Ecto neural progenitor cell (in vitro differentiated cells): ENCODE results near the gene CEP95.
A peak's percentile ranks its signal among the peaks of the same experiment; 100 is the strongest.
"Not testable (repeated sequence)": the region's sequence is repeated elsewhere in the genome, so short reads cannot be mapped to it uniquely, and the experiment has no call there.

Experiments used
- DNase-seq: peaks from one replicate; pipeline ENCODE4 v3.0.0-alpha.2; 2018; ENCODE audit warnings: low spot score

Gene CEP95

GRCh38 chr17:64506576-64507412, at the start of gene CEP95:
CEP95 (plus strand) TSS chr17:64506977; CDS start chr17:64507098, 121 bp downstream.
- DNase-seq = peak; percentile 100

DNA sequence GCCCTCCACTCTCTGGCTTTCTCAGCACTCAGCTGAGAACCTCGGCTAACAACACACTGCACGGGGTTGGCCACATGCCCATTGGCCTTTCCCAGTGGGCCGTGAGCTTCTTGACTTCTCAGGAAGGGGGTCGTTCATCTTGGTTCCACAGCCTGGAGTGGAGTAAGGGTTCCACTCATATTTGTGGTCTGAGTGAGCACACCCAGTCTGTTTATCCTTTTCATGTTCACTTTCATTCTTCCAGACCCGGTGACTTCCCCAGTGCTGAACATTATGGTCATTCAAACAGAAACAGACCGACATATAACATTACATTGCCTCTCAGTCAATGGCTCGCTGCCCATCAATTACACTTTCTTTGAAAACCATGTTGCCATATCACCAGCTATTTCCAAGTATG, 49.6 kb upstream of the CEP95 start:
- no peak for DNase-seq

DNA sequence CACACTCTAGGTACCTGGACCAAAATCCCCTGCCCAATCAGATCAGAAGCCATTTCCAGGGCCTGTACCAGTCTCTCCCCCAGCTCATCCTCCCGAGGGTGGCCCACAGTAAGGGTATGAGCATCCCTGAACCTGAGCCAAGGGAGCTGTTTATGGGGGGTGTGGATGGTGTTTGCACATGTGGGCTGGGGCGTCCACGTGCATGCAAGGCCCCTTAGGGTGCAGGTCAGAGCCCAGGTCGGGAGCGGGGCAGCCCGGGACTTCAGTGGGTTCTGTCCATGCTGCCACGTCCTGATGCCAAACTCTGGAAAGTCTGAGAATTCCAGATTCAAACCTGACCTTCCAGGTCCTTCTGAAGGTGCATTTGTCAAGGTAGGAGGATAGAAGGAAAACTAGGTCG, 48.0 kb upstream of the CEP95 start:
- no peak for DNase-seq

GRCh38 chr17:64459284-64459747, 47.5 kb upstream of the CEP95 start:
- no peak for DNase-seq

DNA sequence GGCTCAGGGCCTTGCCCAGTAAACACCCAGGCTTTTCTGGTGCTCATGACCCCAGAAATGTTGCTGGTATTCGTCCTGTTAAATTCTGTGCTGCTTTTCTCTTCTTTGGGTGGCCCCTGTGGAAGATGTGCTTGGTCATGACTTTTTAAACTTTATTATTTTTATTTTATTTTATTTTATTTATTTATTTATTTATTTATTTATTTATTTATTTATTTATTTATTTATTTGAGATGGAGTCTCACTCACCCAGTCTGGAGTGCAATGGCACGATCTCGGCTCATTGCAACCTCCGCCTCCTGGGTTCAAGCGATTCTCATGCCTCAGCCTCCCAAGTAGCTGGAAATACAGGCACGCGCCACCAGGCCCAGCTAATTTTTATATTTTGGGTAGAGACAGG, 47.0 kb upstream of the CEP95 start:
- DNase-seq = not testable (repeated sequence)

DNA sequence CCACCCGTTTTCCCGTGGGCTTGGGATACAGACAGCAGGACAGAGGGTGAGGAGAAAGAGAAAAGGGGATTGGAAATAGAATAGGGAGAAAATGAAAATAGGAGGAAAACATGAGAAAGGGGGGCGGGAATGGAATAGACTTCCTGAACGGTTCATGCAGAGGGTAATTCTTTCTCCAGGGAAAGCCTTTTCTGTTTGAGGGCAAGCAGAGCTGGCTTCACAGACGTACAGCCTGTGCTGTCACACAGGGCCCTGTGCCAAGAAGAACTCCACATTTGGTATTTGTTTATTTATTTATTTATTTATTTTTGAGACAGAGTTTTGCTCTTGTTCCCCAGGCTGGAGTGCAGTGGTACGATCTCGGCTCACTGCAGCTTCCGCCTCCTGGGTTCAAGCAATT, 45.8 kb upstream of the CEP95 start:
- no peak for DNase-seq

DNA sequence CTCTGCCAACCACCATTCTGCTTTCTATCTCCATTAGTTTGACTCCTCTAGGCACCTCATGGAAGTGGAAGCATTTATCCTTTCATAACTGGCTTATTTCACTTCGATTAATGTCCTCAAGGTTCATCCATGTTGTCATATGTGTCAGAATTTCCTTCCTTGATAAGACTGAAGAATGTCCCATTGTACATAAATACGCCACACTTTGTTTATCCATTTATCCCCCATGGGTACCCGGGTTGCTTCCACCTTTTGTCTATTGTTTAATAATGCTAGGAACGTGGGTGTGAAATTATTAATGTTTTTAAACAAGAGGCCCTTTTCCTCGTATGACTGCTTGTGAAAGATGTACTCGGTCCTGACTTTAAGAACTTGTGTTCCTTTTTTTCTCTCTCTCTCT, 45.0 kb upstream of the CEP95 start:
- DNase-seq = no peak

GRCh38 chr17:64466019-64466735, 40.6 kb upstream of the CEP95 start:
- DNase-seq = no peak

DNA sequence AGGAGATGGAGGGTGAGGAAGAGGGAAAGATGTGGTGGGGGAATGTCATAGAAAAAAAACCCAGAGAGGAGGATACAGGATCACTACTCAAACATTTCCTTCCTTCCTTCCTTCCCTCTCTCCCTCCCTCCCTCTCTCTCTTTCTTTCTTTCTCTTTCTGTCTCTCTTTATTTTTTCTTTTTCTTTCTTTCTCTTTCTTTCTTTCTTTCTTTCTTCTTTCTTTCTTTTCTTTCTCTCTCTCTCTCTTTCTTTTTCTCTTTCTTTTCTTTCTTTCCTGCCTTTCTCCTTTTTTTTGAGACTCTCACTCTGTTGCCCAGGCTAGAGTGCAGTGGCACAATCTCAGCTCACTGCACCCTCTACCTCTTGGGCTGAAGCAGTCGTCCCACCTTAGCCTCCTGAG, 39.9 kb upstream of the CEP95 start:
- DNase-seq = not testable (repeated sequence)

GRCh38 chr17:64470625-64471024, 36.2 kb upstream of the CEP95 start:
- peak; percentile 52 for DNase-seq

DNA sequence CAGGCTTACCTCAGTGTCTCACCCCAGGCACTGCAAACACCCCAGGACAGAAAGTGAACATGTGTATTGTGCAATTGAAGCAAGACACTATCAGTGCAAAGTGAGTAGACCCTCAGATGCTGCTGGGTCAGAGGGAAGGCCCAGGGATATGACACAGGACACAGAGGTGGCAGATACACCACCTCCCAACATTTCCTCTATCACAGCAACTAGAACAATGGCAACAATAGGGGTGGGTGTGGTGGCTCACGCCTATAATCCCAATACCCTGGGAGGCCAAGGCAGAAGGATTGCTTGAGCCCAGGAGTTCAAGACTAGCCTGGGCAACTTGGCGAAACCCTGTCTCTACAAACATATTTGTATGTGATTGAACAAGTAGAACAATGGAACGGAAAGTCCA, 35.3 kb upstream of the CEP95 start:
- no peak for DNase-seq

- DNase-seq = no peak
Observed at GRCh38 chr17:64472564-64472963, 34.2 kb upstream of the CEP95 start.

- DNase-seq = no peak
Observed at GRCh38 chr17:64477849-64478248, 28.9 kb upstream of the CEP95 start.

DNA sequence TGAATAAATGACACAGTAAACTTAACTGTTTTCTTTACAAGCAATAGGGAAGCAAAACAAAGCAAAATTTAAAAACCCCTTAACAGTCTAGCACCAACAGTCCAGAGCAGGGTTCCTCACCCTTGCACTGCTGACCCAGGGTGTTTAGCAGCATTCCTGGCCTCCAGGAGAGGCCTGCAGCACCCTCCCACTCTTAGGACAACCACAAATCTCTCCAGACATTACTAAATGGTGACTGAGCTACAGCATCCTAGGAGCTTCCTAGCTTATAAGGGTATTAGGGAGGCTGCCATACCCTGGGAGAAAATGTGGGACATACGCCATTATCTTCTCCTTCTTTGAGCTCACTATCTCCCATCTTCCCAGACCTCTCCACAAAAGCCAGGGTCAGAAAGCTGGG, 25.8 kb upstream of the CEP95 start:
- no peak for DNase-seq

DNA sequence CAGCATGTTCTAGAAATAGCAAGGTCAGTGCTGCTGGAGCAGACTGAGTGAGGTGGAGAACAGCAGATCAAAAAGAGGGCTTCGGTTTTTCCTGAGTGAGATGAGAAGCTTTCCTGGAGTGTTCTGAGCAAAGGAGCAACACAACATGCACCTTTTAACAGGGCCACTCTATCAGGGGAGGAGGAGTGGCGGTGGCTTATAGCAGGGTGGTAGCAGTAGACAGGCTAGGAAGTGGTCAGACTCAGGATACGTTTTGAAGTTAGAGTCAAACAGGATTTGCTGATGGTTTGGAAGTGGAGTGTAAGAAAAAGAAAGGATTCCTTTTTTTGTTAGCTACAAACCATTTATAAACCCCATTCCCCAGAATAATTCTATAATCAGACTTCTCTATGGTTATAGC, 22.4 kb upstream of the CEP95 start:
- no peak for DNase-seq

- DNase-seq = no peak
Observed at GRCh38 chr17:64488301-64488700, 18.5 kb upstream of the CEP95 start.

DNA sequence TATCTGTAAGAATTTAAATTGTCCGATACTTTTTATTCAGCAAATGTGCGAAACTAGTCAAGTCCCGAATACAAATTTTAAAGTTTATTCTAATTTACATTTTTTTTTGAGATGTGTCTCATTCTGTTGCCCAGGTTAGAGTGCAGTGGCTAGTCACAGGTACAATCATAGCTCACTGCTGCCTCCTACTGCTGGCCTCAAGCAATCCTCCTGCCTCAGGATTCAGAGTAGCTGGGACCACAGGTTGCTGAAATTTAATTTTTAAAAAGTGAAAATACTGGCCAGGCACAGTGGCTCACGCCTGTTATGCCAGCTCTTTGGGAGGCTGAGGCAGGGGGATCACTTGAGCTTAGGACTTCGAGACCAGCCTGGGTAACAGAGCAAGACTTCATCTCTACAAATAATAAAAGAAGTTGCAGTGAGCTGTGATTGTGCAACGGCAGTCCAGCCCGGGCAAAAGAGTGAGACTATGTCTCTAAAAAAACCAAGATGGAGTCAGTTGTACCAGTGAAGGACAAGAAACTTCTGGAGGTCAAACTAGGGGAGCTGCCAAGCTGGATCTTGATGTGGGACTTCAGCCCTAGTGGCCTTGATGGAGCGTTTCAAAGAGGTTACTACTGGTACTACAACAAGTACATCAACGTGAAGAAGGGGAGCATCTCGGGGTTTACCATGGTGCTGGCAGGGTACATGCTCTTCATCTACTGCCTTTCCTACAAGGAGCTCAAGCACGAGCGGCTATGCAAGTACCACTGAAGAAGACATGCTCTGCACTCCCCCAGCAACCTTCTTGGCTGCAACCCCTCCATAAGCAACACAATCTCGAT, 15.5 kb upstream of the CEP95 start:
- no peak for DNase-seq

DNA sequence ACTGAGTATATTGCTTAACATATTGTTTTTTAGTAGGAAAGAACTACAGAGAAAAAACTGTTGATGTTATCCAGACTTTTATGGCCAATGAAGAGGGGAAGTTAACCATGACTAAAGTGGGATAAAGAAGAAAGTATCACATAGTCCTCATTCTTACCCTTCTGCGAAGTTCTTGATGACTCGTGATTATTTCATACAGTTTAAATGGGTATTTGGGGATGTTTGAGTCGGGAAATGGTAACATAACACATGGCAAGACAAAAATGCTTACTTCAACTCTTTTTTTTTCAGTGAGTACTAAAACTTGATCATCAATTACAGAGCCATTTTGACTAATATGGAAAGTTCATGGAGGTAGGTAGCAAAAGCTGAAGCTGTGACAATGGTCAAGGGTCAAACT, 14.8 kb upstream of the CEP95 start:
- DNase-seq = no peak

DNA sequence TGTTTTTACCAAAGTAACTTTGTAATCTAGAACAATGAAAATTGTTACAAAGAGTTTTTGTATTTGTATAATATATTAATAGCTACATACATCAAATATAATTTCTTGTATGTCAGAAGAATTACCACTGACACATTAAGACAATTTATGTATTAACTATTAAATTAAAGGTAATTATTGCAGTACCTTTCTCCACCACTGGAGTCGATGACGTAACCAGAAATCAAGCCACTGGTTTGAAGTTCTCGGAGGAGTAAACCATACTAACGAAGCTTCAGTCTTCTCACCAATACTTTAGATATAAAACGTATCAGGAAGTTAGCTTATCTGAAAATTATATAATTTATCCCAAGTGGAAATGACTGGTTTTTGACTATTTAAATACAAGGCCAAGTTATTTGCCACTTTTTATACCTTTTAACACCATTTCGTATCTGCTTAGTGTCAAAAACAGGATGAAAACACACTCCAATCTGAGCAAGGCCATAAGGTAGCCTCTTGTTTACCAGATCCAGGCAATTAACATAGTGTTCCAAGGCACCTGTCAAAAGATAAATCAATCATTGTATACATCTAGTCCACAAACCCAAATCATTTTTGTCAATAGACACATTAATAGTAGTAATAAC, 14.2 kb upstream of the CEP95 start:
- no peak for DNase-seq

GRCh38 chr17:64494121-64494520, 12.7 kb upstream of the CEP95 start:
- DNase-seq = no peak

- not testable (repeated sequence) for DNase-seq
Observed at GRCh38 chr17:64495300-64495699, 11.5 kb upstream of the CEP95 start.

DNA sequence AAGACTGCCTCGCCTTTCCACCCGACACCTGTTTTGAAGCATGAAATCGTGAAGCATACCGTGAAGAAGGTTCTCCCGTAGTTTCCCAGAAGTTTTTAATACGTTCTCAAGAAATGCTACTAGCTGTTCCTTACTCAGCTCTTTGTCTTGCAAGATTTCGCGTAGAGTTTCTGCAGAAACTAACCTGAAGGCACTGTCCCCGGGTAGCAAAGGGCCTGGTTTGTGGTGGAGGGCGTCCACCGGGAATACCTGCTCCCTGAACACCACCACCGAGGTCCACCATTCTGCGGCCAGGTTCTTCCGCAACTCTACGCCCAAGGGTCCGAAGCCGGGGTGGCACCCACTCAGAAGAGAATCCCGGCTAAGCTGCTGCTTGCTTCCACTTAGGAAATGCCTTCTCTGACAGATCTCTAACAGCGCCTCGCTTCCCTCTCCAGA, 10.4 kb upstream of the CEP95 start:
- DNase-seq = no peak
